LNCAP (cell line): ENCODE results near the gene TSPOAP1.

Experiments used
- TF ChIP-seq, protein P1 (sequence below): fragments of 450-650 bp; IDR thresholded peaks from 2 replicates; pipeline ENCODE4 v1.5.1; 2017; ENCODE audit warnings: mild to moderate bottlenecking

TSPOAP1 gene

DNA sequence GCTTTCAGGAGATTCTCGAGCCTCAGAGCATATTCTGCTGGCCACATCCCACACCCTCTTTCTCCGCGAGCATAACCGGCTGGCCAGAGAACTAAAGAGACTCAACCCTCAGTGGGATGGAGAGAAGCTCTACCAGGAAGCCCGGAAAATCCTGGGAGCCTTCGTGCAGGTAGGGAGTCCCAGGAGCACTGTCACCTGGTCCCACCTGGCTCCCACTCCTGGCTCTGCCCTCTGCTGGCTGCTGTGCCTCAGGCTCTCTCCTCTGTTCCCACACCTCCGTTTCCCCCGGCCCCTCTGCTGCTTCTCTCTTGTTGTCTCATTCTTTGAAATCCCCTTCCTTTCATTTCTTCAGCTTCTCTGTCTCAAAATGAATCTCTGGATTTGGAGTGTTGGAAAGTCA, 73.8 kb downstream of the TSPOAP1 start:
- TF ChIP-seq, protein P1, sequence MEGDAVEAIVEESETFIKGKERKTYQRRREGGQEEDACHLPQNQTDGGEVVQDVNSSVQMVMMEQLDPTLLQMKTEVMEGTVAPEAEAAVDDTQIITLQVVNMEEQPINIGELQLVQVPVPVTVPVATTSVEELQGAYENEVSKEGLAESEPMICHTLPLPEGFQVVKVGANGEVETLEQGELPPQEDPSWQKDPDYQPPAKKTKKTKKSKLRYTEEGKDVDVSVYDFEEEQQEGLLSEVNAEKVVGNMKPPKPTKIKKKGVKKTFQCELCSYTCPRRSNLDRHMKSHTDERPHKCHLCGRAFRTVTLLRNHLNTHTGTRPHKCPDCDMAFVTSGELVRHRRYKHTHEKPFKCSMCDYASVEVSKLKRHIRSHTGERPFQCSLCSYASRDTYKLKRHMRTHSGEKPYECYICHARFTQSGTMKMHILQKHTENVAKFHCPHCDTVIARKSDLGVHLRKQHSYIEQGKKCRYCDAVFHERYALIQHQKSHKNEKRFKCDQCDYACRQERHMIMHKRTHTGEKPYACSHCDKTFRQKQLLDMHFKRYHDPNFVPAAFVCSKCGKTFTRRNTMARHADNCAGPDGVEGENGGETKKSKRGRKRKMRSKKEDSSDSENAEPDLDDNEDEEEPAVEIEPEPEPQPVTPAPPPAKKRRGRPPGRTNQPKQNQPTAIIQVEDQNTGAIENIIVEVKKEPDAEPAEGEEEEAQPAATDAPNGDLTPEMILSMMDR, result peak; percentile 19; the same call in 1 of the 2 replicates

DNA sequence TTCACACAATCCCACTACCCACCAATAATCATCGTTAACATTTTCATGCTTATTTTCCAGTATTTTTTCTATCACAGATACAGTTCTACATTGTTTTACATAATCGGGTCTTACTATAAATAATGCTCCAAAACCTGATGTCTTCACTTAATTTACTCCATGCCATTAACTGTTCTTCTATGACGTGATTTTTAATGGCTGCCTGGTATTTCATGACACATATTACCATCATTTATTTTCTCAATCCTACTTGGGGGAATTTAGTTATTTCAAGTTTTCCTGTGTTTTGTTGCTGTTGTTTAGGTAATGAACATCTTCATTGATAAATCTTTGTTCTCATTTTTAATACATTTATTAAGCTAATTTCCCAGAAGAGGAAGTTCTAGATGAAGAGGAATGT, 75.5 kb downstream of the TSPOAP1 start:
- TF ChIP-seq, protein P1, result no peak

- TF ChIP-seq, protein P1, result no peak
Measured at GRCh38 chr17:58252141-58252540, 76.5 kb downstream of the TSPOAP1 start.
